AG04449 (cell line): ENCODE data around the gene DAB1.

ENCODE experiments used
- CTCF ChIA-PET: fragments of 350-600 bp; formaldehyde crosslinking; extraction: SDS; loops from one replicate; lab custom pipeline; 2021; ENCODE audit warnings: antibody characterized with exemption; lab: Yijun Ruan, JAX
- POLR2A ChIA-PET: fragments of 400-600, 350-600 bp; formaldehyde crosslinking; extraction: SDS; loops from one replicate; lab custom pipeline; 2020; ENCODE audit warnings: antibody characterized with exemption, inconsistent platforms; lab: Yijun Ruan, JAX
- DNase-seq: peaks from one replicate; pipeline ENCODE4 v3.0.0-alpha.2; 2010; ENCODE audit warnings: low read depth, low spot score
- H3K4me3 ChIP-seq: 2 replicates; pipeline ENCODE4 v1.5.1; 2011; ENCODE audit warnings: low read depth, mild to moderate bottlenecking, control low read depth, low read length
- CTCF ChIP-seq: IDR thresholded peaks from one replicate; pipeline ENCODE4 v1.5.1; 2011; ENCODE audit warnings: mild to moderate bottlenecking, moderate library complexity, low read length, control low read depth, inconsistent platforms; ENCODE audit not compliant: insufficient read depth; ENCODE audit errors: missing control alignments

DAB1 gene

GRCh38 chr1:57163325-57163724, 260.5 kb downstream of the DAB1 start:
- ChIA-PET POLR2A (no interaction called here), CTCF (no interaction called here)
- no peak for TF ChIP-seq CTCF
- DNase-seq = no peak
- H3K4me3 ChIP-seq = no peak overlapping the region

GRCh38 chr1:57162607-57163261, 261.1 kb downstream of the DAB1 start:
- CTCF ChIA-PET = no interaction called here
- no peak for DNase-seq
- TF ChIP-seq CTCF = no peak
- H3K4me3 ChIP-seq = no peak overlapping the region
- POLR2A ChIA-PET = no interaction called here

GRCh38 chr1:57160594-57160993, 263.3 kb downstream of the DAB1 start:
- CTCF ChIA-PET = no interaction called here
- H3K4me3 ChIP-seq = no peak overlapping the region
- no peak for TF ChIP-seq CTCF
- DNase-seq = no peak
- POLR2A ChIA-PET = no interaction called here

- no peak for TF ChIP-seq CTCF
- CTCF ChIA-PET = no interaction called here
- DNase-seq = no peak
- no peak overlapping the region for H3K4me3 ChIP-seq
- POLR2A ChIA-PET = no interaction called here
These were observed 265.3 kb downstream of the DAB1 start for GRCh38 chr1:57158604-57158998.

GRCh38 chr1:57157818-57158603, 265.8 kb downstream of the DAB1 start:
- CTCF ChIA-PET = no interaction called here
- no peak for TF ChIP-seq CTCF
- POLR2A ChIA-PET = no interaction called here
- no peak for DNase-seq
- no peak overlapping the region for H3K4me3 ChIP-seq

- no peak for TF ChIP-seq CTCF
- POLR2A ChIA-PET = no interaction called here
- CTCF ChIA-PET = no interaction called here
- DNase-seq = no peak
- H3K4me3 ChIP-seq = no peak overlapping the region
These were observed 267.0 kb downstream of the DAB1 start for GRCh38 chr1:57156907-57157306.
